Lung (tissue), 12 donors: ENCODE measurements around the gene CDC25A. TPM values are rescaled to one million over a fixed set of nuclear protein-coding genes. Genes with fewer than 3 reads are reported as not detected.
A peak's percentile ranks its signal among the peaks of the same experiment; 100 is the strongest.

Source experiments
- ATAC-seq: fragments of 200-7000 bp; cut with Tn5 transposase; one replicate; pipeline ENCODE4 v1.9.1; 2020; ENCODE audit warnings: moderate number of reproducible peaks; ENCODE audit not compliant: insufficient read depth, low FRiP score
- DNase-seq, 3 donors: peaks; one replicate each; pipeline ENCODE4 v3.0.0-alpha.2; 2013 to 2017
- H3K27ac ChIP-seq, 2 donors: one replicate each; pipeline ENCODE4 v1.5.1; 2013; ENCODE audit warnings: mild to moderate bottlenecking in 2 of 2, moderate library complexity in 2 of 2, control low read depth in 1 of 2, inconsistent platforms in 1 of 2, low read depth in 1 of 2, low read length in 1 of 2
- H3K27me3 ChIP-seq, 3 donors: one replicate each; pipeline ENCODE4 v1.5.1; 2013; ENCODE audit warnings: low read length in 2 of 3; ENCODE audit not compliant: control insufficient read depth in 3 of 3, insufficient read depth in 3 of 3
- H3K36me3 ChIP-seq, 4 donors: one replicate each; pipeline ENCODE4 v1.5.1; 2013; ENCODE audit warnings: low read length in 4 of 4, mild to moderate bottlenecking in 1 of 4, moderate library complexity in 1 of 4; ENCODE audit not compliant: control insufficient read depth in 4 of 4, insufficient read depth in 4 of 4
- H3K4me1 ChIP-seq, 5 donors: one replicate each; pipeline ENCODE4 v1.5.1; 2013; ENCODE audit warnings: low read length in 5 of 5, mild to moderate bottlenecking in 2 of 5, moderate library complexity in 1 of 5; ENCODE audit not compliant: control insufficient read depth in 5 of 5, insufficient read depth in 5 of 5
- H3K4me3 ChIP-seq: one replicate; pipeline ENCODE4 v1.5.1; 2013; ENCODE audit warnings: mild to moderate bottlenecking, control low read depth, moderate library complexity
- H3K9ac ChIP-seq, 2 donors: one replicate each; pipeline ENCODE4 v1.5.1; 2013; ENCODE audit warnings: low read length in 2 of 2, control low read depth in 1 of 2; ENCODE audit not compliant: insufficient read depth in 1 of 2
- H3K9me3 ChIP-seq, 4 donors: one replicate each; pipeline ENCODE4 v1.5.1; 2013; ENCODE audit warnings: low read length in 3 of 4, mild to moderate bottlenecking in 1 of 4, moderate library complexity in 1 of 4; ENCODE audit not compliant: control insufficient read depth in 4 of 4, insufficient read depth in 3 of 4
- CTCF ChIP-seq: IDR thresholded peaks from 2 replicates; pipeline ENCODE4 v1.5.1; 2012; ENCODE audit warnings: mild to moderate bottlenecking; ENCODE audit errors: control extremely low read depth, extremely low read depth
- WGBS, 2 donors: extraction: QIAGEN DNeasy Blood & Tissue Kit; methylation state at CpG; one replicate each; pipeline ENCODE4 v1.1.7; 2013; 5-methylcytosine and 5-hydroxymethylcytosine counted together
- polyA plus RNA-seq, 2 donors: library from polyadenylated mRNA; stranded (reverse); fragments of 200-250 nt; gene quantifications; one replicate each; pipeline ENCODE4 v1.2.1, GENCODE V29; 2013
- total RNA-seq, 2 donors: library from RNA; depleted of rRNA in 1 of 2; stranded (reverse); fragments of >200 nt in 1 of 2; gene quantifications; one replicate each; pipeline ENCODE4 v1.2.1, GENCODE V29; 2014 to 2021
- donor health status: control.
- donor health status: control.
- donor health status: Bipolar disorder and iron deficiency.
- donor health status: healthy.
- donor health status: DM: yes; HTN: yes; CAD: no.

The CDC25A gene
- total and polyA plus RNA-seq, 4 donors = 0.57 to 1.5 (median 1.1) TPM

GRCh38 chr3:48178072-48178471 lies 10.1 kb downstream of the CDC25A start:
- Histone ChIP-seq H3K9ac (no peak overlapping the region), H3K4me1 (no peaks in the 10 kb centered on the region), H3K36me3 (peaks cover 0 to 13% (median 6%) of the 10 kb centered on the region in 4 donors), H3K9me3 (no peaks in the 10 kb centered on the region), H3K27ac (no peak overlapping the region), H3K4me3 (no peak overlapping the region), H3K27me3 (no peaks in the 10 kb centered on the region)
- no peak for TF ChIP-seq CTCF
- ATAC-seq = no peak
- DNase-seq = no peak
- 84 to 92% methylated on average over 2 of the region's 2 CpGs for WGBS, 2 donors

- DNase-seq (peak; percentile 66 to 71 (median 69)), ATAC-seq (no peak)
- Histone ChIP-seq H3K4me1 (peaks cover 0 to 10% (median 0%) of the 10 kb centered on the region in 5 donors), H3K9ac (no peak overlapping the region), H3K27ac (no peak overlapping the region), H3K4me3 (no peak overlapping the region), H3K36me3 (peaks cover 0 to 10% (median 4%) of the 10 kb centered on the region in 4 donors), H3K27me3 (no peaks in the 10 kb centered on the region), H3K9me3 (no peaks in the 10 kb centered on the region)
- peak; percentile 32 for TF ChIP-seq CTCF
- 60 to 66% methylated on average over 5 of the region's 5 CpGs for WGBS, 2 donors
These were observed 30.3 kb downstream of the CDC25A start for GRCh38 chr3:48157950-48158376.

- Histone ChIP-seq H3K27me3 (no peaks in the 10 kb centered on the region), H3K9me3 (no peaks in the 10 kb centered on the region), H3K4me3 (no peak overlapping the region), H3K4me1 (peaks cover 0 to 10% (median 0%) of the 10 kb centered on the region in 5 donors), H3K9ac (no peak overlapping the region), H3K27ac (no peak overlapping the region), H3K36me3 (peaks cover 0 to 10% (median 4%) of the 10 kb centered on the region in 4 donors)
- ATAC-seq (no peak), DNase-seq (no peak)
- 90 to 94% methylated on average over 5 of the region's 5 CpGs for WGBS, 2 donors
- TF ChIP-seq CTCF = no peak
These were observed 30.9 kb downstream of the CDC25A start for GRCh38 chr3:48157202-48157840.
